H1 (cell line): ENCODE data around the gene RILPL1. TPM values are rescaled to one million over a fixed set of nuclear protein-coding genes. Genes with fewer than 3 reads are reported as not detected.

Experiments used
- TCF12 ChIP-seq: IDR thresholded peaks from 2 replicates; pipeline ENCODE4 v1.6.1; 2011; ENCODE audit warnings: low read depth, mild to moderate bottlenecking, low read length
- polyA plus RNA-seq, 7 experiments: library from polyadenylated mRNA; depleted of rRNA in 3 of 7; stranded (reverse) in 5 of 7; unstranded in 2 of 7; fragments of >200 nt in 5 of 7; fragments of 200-250 nt in 2 of 7; gene quantifications; 1 replicate in 5 of 7; 2 replicates in 1 of 7; 4 replicates in 1 of 7; pipeline versions ENCODE4 v1.2.1 to v1.2.3, GENCODE V29; 2011 to 2013; ENCODE audit warnings: missing spikeins in 2 of 7, mixed read lengths in 2 of 7
- total RNA-seq: library from RNA; stranded (reverse); fragmentation: NEBNext Ultra II Directional; extraction: Animal tissue kit (Norgen Biotek cat#: 25700); gene quantifications from 2 replicates; pipeline ENCODE4 v1.2.1, GENCODE V29; 2021

RILPL1 gene
- total and polyA plus RNA-seq, 2 of the 8 experiments (the other 6 are each of a cell fraction or from before 2014, with no cell fraction given), result 6.7 to 9.4 TPM

- TF ChIP-seq TCF12, result no peak
- TF ChIP-seq, all 59 proteins: peak for 0
Observed at GRCh38 chr12:123469978-123470377, 63.5 kb downstream of the RILPL1 start (continued).
